ENCODE measurements around the gene ASB4.

ASB4 gene

DNA sequence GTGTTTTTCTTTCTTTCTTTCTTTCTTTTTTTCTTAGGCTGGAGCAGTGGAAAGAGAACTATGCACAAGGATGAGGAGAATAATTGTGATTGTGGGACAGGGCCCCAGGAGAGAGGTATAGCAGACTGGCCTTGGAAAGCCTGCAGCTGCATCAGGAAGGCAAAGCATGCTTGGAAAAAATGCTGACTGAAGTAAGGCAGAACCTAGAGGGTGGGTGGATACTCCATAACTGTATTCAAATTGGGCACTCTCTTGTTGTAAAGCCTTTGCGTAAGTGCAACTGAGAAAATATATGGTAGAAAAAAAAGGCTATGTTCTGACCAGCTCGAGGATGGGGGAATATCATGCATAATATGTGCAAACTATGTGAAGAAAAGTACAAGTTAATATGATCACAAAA lies 71.0 kb downstream of the ASB4 start:
- DNase-seq, result no peak

DNA sequence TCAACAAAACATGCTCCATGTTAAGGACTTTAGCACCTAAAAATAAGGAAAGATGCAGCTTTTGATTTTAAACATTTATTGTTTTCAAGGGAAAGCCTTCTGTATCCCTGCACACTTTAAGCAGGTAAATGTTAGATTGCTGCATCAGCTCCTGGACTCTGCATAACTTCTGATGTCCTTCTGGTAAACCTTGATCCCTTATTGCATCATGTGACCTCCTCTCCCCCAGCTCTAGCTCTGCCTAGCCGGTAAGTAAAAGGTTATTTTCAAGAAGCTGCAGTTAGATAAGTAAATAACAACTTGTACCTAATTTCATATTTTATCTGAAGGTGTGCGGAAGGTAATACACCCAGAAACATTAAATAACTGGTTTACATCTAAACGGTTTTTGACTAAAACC lies 73.1 kb downstream of the ASB4 start:
- no peak for DNase-seq

DNA sequence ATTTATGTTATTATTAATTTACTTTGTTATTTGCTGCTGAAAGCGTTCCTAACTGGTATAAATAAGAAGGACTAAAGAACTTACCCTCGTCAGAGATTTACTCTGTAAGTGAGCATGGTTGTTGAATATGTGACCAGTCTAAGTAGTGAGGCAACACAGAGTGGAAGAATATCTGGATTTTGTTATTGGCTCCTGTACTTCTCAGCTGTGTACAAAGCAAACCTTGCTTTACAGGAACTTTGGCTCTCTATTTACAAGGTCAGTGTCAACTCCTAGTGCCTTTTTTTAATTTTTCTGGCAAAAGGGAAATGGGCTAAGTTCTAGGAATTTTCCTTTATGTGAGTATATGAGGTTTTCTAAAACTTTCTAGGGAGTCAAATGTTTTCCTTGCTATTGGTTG lies 74.9 kb downstream of the ASB4 start:
- no peak for DNase-seq

DNA sequence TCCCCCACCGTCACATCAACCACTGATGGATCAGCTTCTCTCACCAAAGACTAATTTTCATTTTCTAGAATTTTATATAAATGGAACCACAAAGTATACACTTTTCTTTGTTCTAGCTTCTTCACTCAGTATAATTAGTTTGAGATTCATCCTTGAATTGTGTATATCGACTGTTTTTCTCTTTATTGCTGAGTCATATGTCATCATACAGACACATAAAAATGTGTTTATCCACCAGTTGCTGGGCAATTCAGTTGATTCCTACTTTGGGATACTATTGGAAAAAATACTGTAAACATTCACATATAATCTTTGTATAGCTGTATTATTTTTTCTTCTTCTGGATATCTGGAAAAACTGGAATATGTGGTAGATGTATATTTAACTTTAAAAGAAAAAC lies 84.0 kb downstream of the ASB4 start:
- DNase-seq, result no peak

DNA sequence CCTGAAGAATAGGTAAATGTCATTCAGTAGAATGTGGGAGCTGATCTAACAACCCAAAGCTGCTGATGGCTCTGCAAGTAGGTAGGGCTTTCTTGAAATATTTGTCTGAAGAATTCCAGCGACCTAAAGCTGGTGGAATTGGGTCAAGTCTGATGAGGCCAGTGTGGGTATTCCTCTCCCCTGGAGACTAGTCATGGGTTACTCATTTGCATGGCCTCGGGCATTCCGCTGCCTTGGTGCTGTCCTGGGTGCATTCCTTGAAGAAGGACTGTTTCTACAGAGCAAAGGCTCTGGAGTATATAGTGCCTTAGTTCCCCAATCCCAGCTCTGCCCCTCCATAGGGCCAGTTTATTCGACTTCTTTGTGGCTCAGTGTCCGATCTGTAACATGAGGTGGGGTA lies 91.4 kb downstream of the ASB4 start:
- DNase-seq, result peak; percentile 6

DNA sequence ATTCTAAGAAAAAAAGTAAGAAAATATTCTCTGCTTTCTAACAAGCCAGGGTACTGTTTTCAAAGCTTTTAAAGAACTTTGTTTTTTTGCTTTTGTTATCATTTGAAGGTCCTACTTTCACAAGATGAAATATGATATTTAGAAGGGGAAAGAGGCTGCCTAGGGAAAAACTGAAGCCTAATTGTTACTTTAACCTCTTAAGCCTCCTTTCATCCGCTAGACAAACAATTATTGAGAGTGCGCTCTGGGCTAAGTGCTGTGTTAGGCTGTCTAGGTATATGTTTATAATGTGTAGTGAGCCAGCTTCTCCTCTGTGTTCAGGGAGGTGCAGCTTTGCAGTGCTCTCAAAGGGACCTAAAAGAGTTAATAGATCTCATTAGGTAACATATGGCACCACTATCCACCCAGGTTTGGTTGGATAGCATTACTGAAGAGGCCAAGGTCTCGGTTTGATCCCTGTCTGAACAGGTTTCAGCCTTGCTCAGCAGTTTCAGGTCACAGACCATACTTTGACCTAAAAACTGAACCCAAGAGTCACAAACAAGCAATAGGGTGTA lies 92.6 kb downstream of the ASB4 start:
- no peak for DNase-seq

DNA sequence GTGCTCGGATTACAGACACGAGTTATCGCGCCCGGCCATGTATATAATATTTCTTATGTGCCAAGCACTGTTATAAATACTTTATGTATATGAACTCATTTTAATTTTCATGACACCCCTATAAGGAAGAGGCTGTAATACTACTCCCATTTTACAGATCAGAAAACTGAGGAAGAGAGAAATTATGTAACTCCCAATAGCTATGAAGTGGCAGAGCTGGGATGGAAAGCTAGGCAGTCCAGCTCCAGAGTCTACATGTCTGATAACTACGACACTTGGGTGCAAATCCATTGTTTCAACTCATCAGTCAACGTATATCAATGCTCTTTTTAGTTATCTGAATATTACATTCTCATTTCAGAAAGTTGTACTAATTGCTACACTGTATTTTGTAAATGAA lies 93.6 kb downstream of the ASB4 start:
- DNase-seq, result no peak

DNA sequence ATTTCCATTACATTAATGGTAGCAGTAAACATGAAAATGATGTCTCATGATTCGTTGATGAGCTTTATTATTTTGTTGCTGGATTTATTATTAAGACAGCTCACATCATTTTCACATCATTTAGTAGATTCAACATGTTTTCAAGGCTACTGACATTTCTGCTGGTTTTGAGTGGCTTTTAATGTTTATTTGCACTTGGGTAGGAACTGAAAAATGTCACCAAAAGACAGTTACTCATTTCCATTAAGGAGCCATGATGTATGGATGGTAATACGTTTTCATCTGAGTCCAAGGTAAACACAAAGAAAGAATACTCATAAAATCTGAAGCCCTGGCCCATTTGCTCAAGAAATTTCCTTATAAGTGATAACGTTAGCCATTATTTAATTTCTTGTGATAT lies 95.7 kb downstream of the ASB4 start:
- no peak for DNase-seq

DNA sequence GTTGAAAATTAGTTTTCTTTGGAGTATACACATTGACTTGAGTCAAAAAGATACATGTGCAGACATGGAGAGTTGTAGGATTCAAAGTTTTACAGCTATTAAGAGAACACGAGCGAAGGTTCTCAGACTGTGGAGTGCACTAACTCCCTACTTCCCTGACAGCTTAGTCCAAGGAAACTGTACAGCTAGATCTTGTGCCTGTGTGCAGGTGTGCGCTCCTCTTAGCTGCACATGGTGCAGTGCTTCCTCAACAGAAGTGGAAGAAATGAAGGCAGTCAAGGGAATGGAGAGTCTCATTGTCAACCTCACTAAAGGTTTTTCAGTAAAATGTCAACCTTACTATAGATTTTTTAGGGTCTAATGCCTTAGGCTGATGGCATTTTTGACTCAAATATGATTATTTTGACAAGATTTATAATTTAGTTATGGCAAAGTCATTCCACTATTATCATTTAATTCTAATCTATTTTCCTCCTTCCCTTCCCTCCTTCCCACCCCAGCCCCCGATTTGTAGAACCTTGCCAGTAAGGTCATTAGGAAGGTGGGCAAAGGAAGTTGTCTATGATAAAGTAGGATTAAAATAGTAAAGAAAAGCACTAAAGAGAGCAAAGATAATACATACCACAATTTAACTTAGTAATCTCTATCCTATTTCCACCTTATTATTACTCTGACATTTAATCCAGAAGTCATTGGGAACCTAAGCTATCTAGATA lies 97.0 kb downstream of the ASB4 start:
- DNase-seq, result no peak

DNA sequence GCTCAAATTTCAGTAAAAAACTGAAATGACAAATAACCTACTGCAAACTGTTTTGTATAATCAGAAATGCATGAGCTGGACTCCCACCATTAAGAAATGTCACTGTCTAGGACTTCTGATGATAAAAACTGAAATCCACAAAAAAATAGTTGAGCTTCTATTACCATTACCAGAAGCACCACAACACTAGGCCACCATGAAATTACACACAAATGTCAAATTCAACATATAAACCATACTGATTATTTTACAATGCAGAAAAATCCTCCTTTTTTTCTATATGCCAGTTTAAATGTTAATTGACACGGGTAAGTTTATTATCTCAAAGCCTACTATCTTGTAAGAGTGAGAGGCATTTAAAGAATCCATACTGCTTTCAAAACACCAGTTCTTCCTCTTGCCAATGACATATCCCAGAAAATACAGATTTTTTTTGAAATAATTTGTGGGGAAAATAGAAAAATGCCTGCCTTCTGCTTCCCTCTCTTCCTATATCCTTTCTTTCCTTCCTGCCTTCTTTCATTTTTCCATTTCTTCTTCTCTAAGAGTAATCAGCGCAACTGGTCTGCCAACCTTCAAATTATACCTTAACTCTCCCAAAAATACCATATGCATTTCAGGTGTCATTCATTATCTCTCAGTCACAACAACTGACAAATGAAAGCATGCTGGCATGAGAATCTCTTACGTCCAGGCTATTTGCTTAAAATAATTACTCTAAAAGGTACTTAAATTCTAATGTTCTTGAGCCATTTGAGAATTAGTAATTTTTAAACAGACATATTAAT lies 98.3 kb downstream of the ASB4 start:
- DNase-seq, result no peak

DNA sequence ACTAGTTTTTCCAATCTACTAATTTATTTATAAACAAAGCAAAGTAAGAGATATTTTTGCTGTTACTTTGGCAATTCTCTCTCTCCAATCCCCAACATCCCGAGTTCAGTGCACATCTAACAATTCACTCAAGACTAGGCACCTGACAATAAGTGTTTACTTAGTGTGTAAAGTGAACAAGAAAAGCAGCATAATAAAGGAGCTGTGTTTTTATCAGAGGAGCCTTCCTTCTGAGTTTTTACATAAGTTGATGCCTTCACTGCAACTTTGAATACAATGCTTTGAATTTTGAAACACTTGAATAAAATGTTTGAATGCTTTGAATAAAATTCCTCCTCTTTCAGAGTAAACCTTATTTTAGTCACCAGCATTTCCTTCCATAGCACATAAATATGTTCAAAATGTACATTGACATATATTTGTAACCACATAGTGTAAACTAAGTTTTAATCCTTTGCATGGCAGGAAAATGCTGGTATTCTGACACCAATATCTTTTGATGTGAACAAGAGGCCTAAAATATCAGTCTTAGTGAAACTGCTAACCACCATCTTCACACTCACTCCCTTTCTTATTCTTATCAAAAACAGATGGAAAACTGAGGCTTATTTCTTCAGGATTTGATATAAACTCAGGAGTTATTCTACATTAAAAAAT lies 99.2 kb downstream of the ASB4 start:
- DNase-seq, result no peak

DNA sequence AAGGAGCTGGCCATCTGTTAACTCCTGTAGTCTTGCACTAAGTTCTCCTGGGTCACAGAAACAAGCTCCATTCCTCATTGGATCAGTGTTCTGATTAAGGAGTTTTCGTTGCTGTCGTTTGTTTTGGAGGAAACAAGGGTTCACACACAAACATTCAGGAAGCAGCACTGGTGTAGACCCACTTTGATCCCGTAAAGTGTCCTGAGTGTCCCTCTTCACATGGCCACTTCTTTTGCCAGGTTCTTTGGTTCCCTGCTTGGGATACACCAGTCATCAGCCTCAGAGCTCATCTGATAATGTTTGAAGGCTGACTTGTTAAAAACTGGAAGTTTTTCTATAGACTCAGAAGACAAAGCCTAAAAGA lies 99.7 kb downstream of the ASB4 start:
- DNase-seq, result no peak

DNA sequence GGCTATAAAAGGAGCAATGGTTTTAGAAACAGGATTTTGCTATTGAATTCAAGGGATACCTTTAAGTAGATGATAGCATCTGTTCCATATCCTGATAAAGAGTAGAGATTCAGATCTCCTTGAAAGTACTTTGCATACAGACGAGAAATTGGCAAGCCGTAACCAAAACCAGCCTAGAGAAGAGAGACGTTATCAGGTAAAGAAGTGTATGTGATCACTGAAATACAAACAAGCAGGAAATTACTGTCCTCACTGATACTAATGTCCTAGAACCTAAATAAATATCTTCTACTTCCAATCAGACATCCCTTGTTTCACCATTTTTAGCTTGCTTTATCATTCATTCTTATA lies 101.2 kb downstream of the ASB4 start:
- no peak for DNase-seq

DNA sequence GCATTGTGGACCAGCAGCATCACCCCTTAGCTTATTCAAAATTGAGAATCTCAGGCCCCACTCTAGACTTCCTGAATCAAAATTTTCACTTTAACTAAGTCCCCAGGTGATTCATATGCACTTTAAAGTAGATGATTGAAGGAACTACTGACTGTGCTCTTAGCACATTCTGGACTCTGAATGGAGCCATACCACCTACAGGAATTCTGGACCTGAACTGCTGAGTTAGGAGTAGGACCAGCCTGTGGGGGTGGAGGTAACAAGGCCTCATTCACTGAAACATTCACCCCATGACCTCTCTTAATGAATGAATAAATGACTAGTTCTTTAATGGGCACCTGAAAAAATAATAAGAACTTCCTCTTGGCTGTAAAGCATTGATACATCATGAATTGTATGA lies 103.3 kb downstream of the ASB4 start:
- no peak for DNase-seq

DNA sequence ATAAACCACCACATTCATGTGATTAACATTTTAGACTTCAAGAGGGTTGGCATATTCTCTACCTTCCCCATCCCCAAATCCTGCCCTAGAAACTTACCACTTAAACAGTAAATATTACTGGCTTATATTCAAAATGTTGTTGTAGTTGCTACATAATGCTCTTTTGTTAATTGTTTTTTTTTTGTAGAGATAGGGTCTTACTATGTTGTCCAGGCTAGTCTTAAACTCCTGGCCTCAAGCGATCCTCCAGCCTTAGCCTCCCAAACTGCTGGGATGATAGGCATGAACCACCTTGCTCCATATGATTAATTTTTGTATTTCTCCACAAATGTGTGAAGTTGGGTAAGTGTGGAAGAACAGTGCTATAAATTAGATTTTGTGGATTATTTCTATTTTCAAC lies 104.0 kb downstream of the ASB4 start:
- DNase-seq, result no peak

All from fibroblast of skin of scalp (primary cell).